Measurements from ENCODE around the gene INTS15. TPM values are rescaled to one million over a fixed set of nuclear protein-coding genes. Genes with fewer than 3 reads are reported as not detected.
"Not testable (repeated sequence)": the region's sequence is repeated elsewhere in the genome, so short reads cannot be mapped to it uniquely, and the experiment has no call there.

Gene INTS15
- total and polyA plus RNA-seq, 11 donors: 7.1 to 22.7 (median 15.3) TPM

- intact Hi-C loops (cut with DNase I): loop anchor here in 4 of 10 donors (1.0 to 10.0 kb wide), 4 partner anchors 12 to 155 kb away; partner anchors contain the start of gene ZNF12 (in 1 of the 4)
- Histone ChIP-seq H3K9me3 (no peaks in the 10 kb centered on the region), H3K4me1 (peaks cover 0 to 16% (median 5%) of the 10 kb centered on the region in 12 donors), H3K4me3 (peak within 1 kb of the TSS; percentile 5 to 93 (median 72)), H3K36me3 (peaks cover 0 to 31% (median 25%) of the 10 kb centered on the region in 9 donors), H3K27ac (peak within 1 kb of the TSS; percentile 87 to 98 (median 92)), H3K27me3 (no peaks in the 10 kb centered on the region)
- 17 to 24% (median 20%) methylated on average over 42 to 51 of the region's 51 CpGs for WGBS, 4 donors
- peak in 1 of 12 donors; percentile 18 for TF ChIP-seq CTCF (IDR thresholded peaks at IDR 0.05)
- peak; percentile 61 to 88 for TF ChIP-seq POLR2A (IDR thresholded peaks at IDR 0.05)
- DNase-seq (peak; percentile 91 to 96 (median 94)), ATAC-seq (peak; percentile 97 to 99 (median 98))
Measured at GRCh38 chr7:6577369-6578113, 12.3 kb upstream of the INTS15 start, which contains the start of gene ZDHHC4. TSS of gene ZDHHC4 (plus strand) at chr7:6577454. CDS start at chr7:6580562, 3,108 bp downstream.

- ATAC-seq (no peak), DNase-seq (peak in 1 of 5 donors; percentile 41)
- 81 to 86% (median 86%) methylated on average over 17 to 18 of the region's 18 CpGs for WGBS, 4 donors
- Histone ChIP-seq H3K4me1 (peaks cover 0 to 16% (median 5%) of the 10 kb centered on the region in 12 donors), H3K27ac (peak overlapping the region in 10 of 12 donors; percentile 87 to 98 (median 94)), H3K4me3 (peak overlapping the region in 11 of 12 donors; percentile 56 to 93 (median 72)), H3K27me3 (no peaks in the 10 kb centered on the region), H3K36me3 (peaks cover 0 to 39% (median 31%) of the 10 kb centered on the region in 9 donors), H3K9me3 (no peaks in the 10 kb centered on the region)
- no peak for TF ChIP-seq POLR2A (IDR thresholded peaks at IDR 0.05)
- TF ChIP-seq CTCF (IDR thresholded peaks at IDR 0.05): no peak
- intact Hi-C loops (cut with DNase I): loop anchor here in 3 of 10 donors (5.0 to 10.0 kb wide), 3 partner anchors 64 to 154 kb away; partner anchors contain the start of gene ZNF12 (in 1 of the 3)
Measured at GRCh38 chr7:6578114-6579084, 11.4 kb upstream of the INTS15 start.

GRCh38 chr7:6579446-6579845, 10.4 kb upstream of the INTS15 start:
- Histone ChIP-seq H3K36me3 (peaks cover 0 to 50% (median 39%) of the 10 kb centered on the region in 9 donors), H3K27me3 (no peaks in the 10 kb centered on the region), H3K27ac (no peak overlapping the region), H3K4me1 (peaks cover 0 to 16% (median 5%) of the 10 kb centered on the region in 12 donors), H3K9me3 (no peaks in the 10 kb centered on the region), H3K4me3 (no peak overlapping the region)
- DNase-seq: no peak
- no peak for ATAC-seq
- intact Hi-C loops (cut with DNase I): loop anchor here in 3 of 10 donors (5.0 to 10.0 kb wide), 3 partner anchors 65 to 153 kb away; partner anchors contain the start of gene ZNF12 (in 1 of the 3)
- TF ChIP-seq CTCF (IDR thresholded peaks at IDR 0.05) (peak in 1 of 12 donors; percentile 9), POLR2A (IDR thresholded peaks at IDR 0.05) (no peak)
- WGBS, 4 donors: 89 to 94% (median 92%) methylated on average over 4 of the region's 4 CpGs

GRCh38 chr7:6585746-6586432, 3.9 kb upstream of the INTS15 start:
- H3K4me3 ChIP-seq; DNase-seq; H3K27me3 ChIP-seq; intact Hi-C loops (cut with DNase I); ATAC-seq; H3K9me3 ChIP-seq; H3K27ac ChIP-seq: not testable (repeated sequence)
- peaks cover 0 to 82% (median 67%) of the 10 kb centered on the region in 9 donors for H3K36me3 ChIP-seq
- peaks cover 0 to 15% (median 9%) of the 10 kb centered on the region in 12 donors for H3K4me1 ChIP-seq
- 87 to 95% (median 91%) methylated on average over 8 of the region's 8 CpGs for WGBS, 4 donors

All from heart left ventricle (tissue), 16 donors.